Vagina (tissue), 2 donors: ENCODE results near the gene INSYN2A. TPM values are rescaled to one million over a fixed set of nuclear protein-coding genes. Genes with fewer than 3 reads are reported as not detected.

Experiments
- DNase-seq, 2 donors: peaks; one replicate each; pipeline ENCODE4 v3.0.0-alpha.2; 2017; ENCODE audit errors: extremely low spot score in 2 of 2
- H3K27ac ChIP-seq: fragments of 200-600 bp; sonication (generic); one replicate; pipeline ENCODE4 v1.5.1; 2019
- H3K27me3 ChIP-seq: fragments of 200-600 bp; sonication (generic); one replicate; pipeline ENCODE4 v1.5.1; 2019
- H3K36me3 ChIP-seq, 2 donors: fragments of 200-600 bp; sonication (generic); one replicate each; pipeline ENCODE4 v1.5.1; 2017 to 2019
- H3K4me1 ChIP-seq: fragments of 200-600 bp; sonication (generic); one replicate; pipeline ENCODE4 v1.5.1; 2019
- H3K4me3 ChIP-seq, 2 donors: fragments of 200-600 bp; sonication (generic); 1 replicate in 1 of 2; 2 replicates in 1 of 2; pipeline ENCODE4 v1.5.1; 2016 to 2019
- H3K9me3 ChIP-seq: fragments of 200-600 bp; sonication (generic); one replicate; pipeline ENCODE4 v1.5.1; 2019
- POLR2A ChIP-seq, 2 donors: fragments of 450-650 bp; IDR thresholded peaks; one replicate each; pipeline ENCODE4 v1.6.1; 2017; ENCODE audit warnings: antibody characterized with exemption in 2 of 2, mild to moderate bottlenecking in 2 of 2, moderate library complexity in 2 of 2
- POLR2AphosphoS5 ChIP-seq, 2 donors: sonication (generic); formaldehyde crosslinking; IDR thresholded peaks; one replicate each; pipeline ENCODE4 v1.9.0; 2017; ENCODE audit warnings: antibody characterized with exemption in 2 of 2, mild to moderate bottlenecking in 2 of 2, low read depth in 1 of 2; ENCODE audit not compliant: insufficient read depth in 1 of 2
- intact Hi-C: fragments of 100-400 bp; cut with DNase I; formaldehyde crosslinking; loops from one replicate; pipeline ENCODE4 v1.15.1; 2023
- total RNA-seq: library from RNA; depleted of rRNA; stranded (reverse); fragments of >200 nt; gene quantifications from one replicate; pipeline ENCODE4 v1.2.3, GENCODE V29; 2016
- TF ChIP-seq, protein P1 (sequence below), 3 experiments: fragments of 450-650 bp in 2 of 3; fragments of 200-600 bp in 1 of 3; sonication (generic) in 1 of 3; IDR thresholded peaks; one replicate each; pipeline ENCODE4 v1.5.1; 2017 to 2019; ENCODE audit warnings: antibody characterized with exemption in 3 of 3, mild to moderate bottlenecking in 2 of 3, moderate library complexity in 2 of 3

The INSYN2A gene, protein sequence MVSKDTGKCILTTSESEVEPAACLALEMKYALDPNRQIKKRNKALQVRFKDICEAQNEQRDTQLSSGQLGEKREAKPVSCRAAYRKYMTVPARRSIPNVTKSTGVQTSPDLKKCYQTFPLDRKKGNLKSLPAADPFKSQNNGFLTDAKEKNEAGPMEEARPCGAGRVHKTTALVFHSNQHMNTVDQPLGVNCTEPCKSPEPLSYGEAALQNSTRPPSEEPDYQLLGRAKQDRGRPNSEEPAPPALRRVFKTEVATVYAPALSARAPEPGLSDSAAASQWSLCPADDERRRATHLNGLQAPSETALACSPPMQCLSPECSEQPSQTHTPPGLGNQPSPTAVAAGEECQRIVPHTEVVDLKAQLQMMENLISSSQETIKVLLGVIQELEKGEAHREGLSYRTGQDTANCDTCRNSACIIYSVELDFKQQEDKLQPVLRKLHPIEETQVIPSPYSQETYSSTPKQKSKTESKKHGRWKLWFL
- total RNA-seq, result 0.25 TPM

DNA sequence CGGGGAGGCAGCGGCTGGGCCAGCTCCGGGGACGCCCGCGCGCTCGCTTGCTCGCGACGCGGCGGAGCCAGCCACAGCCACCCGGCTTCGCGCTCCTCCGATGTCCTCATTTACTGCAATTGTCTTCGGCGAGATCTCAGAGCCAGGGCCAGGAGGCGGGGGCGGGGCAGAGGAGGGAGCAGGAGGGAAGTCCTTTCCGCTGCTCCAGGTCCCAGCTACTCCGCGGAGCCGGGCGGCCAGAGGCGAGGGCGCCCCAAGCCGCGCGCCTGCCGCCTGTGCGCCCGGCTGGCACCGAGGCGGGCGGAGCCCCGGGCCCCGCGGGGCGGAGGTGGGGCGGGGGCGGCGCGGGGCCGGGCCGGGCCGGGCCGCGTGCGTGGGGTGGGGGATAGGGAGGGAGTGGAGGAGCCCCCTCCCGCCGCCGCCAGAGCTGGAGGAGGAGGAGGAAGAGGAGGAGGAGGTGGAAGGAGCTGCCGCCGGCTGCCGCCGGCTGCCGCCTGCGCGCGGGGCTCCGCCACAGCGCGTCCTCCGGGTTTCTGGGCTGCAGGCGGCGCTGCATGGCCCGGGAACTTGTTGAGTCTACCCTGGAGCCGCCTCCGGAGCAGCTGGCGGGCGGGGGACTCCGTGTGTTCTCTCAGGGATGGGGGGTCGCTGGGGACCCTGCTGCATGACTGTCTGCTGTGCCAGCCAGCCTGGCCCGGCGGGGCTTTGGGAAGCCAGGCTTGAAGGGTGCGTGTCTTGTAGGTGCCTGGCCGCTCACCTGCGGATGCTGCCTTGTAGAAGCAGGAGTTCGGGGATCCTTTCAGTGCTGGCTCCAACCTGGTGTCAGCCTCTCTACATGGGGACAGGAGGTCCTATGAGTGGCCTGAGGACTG is at the start of gene INSYN2A:
Gene INSYN2A (minus strand): TSS at position 310 of the 872 bp plus-strand sequence. CDS start 20,196 bp downstream, outside the sequence.
- Histone ChIP-seq H3K4me1 (peaks cover 18% of the 10 kb centered on the region), H3K4me3 (peak within 1 kb of the TSS; percentile 41 to 53), H3K27me3 (no peaks in the 10 kb centered on the region), H3K9me3 (no peaks in the 10 kb centered on the region), H3K27ac (no peak within 1 kb of the TSS), H3K36me3 (no peaks in the 10 kb centered on the region)
- no peak for DNase-seq
- TF ChIP-seq POLR2A (IDR thresholded peaks at IDR 0.05) (no peak), POLR2AphosphoS5 (IDR thresholded peaks at IDR 0.05; ENCODE audit: insufficient read depth in 1 of 2, low read depth in 1 of 2) (no peak)
- TF ChIP-seq, protein P1, sequence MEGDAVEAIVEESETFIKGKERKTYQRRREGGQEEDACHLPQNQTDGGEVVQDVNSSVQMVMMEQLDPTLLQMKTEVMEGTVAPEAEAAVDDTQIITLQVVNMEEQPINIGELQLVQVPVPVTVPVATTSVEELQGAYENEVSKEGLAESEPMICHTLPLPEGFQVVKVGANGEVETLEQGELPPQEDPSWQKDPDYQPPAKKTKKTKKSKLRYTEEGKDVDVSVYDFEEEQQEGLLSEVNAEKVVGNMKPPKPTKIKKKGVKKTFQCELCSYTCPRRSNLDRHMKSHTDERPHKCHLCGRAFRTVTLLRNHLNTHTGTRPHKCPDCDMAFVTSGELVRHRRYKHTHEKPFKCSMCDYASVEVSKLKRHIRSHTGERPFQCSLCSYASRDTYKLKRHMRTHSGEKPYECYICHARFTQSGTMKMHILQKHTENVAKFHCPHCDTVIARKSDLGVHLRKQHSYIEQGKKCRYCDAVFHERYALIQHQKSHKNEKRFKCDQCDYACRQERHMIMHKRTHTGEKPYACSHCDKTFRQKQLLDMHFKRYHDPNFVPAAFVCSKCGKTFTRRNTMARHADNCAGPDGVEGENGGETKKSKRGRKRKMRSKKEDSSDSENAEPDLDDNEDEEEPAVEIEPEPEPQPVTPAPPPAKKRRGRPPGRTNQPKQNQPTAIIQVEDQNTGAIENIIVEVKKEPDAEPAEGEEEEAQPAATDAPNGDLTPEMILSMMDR (IDR thresholded peaks at IDR 0.05), result no peak
- intact Hi-C loops, result no loop called here

- H3K27ac ChIP-seq, result no peak overlapping the region
- intact Hi-C loops, result no loop called here
- no peaks in the 10 kb centered on the region for H3K9me3 ChIP-seq
- no peaks in the 10 kb centered on the region for H3K27me3 ChIP-seq
- TF ChIP-seq POLR2AphosphoS5 (IDR thresholded peaks at IDR 0.05; ENCODE audit: insufficient read depth in 1 of 2, low read depth in 1 of 2) (no peak), POLR2A (IDR thresholded peaks at IDR 0.05) (no peak)
- TF ChIP-seq, protein P1 (IDR thresholded peaks at IDR 0.05), result no peak
- no peak for DNase-seq
- peaks cover 0 to 15% of the 10 kb centered on the region in 2 donors for H3K36me3 ChIP-seq
- no peak overlapping the region for H3K4me3 ChIP-seq
- no peaks in the 10 kb centered on the region for H3K4me1 ChIP-seq
Measured at GRCh38 chr10:127245456-127245855, 49.1 kb upstream of the INSYN2A start.

- H3K27me3 ChIP-seq, result no peaks in the 10 kb centered on the region
- intact Hi-C loops, result no loop called here
- no peaks in the 10 kb centered on the region for H3K4me1 ChIP-seq
- H3K9me3 ChIP-seq, result no peaks in the 10 kb centered on the region
- peaks cover 0 to 8% of the 10 kb centered on the region in 2 donors for H3K36me3 ChIP-seq
- TF ChIP-seq POLR2AphosphoS5 (IDR thresholded peaks at IDR 0.05; ENCODE audit: insufficient read depth in 1 of 2, low read depth in 1 of 2) (no peak), POLR2A (IDR thresholded peaks at IDR 0.05) (no peak)
- TF ChIP-seq, protein P1 (IDR thresholded peaks at IDR 0.05), result no peak
- no peak overlapping the region for H3K27ac ChIP-seq
- no peak for DNase-seq
- H3K4me3 ChIP-seq, result no peak overlapping the region
Measured at GRCh38 chr10:127243490-127244272, 47.3 kb upstream of the INSYN2A start.

DNA sequence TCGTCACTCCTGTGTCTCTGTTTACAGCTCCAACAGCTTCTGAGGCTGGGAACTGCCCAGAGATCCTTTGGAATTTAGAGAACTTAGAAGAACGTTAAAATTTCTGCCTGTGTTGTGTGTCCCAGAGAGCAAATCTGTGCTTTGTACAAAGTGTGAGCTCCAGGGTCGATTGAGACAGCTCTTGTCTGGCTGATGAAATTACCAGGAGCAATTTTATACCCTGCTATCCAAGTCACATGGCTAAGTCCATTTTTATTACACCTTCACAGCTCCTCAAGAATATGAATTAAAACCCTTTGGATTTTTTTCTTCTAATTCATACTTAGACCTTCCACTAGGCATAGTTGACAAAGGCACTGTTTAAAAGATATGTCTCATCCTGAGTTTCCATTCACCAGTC is 46.5 kb upstream of the INSYN2A start:
- H3K27ac ChIP-seq, result no peak overlapping the region
- no peaks in the 10 kb centered on the region for H3K9me3 ChIP-seq
- no peak for TF ChIP-seq POLR2AphosphoS5 (IDR thresholded peaks at IDR 0.05; ENCODE audit: insufficient read depth in 1 of 2, low read depth in 1 of 2)
- TF ChIP-seq, protein P1 (IDR thresholded peaks at IDR 0.05), result no peak
- no peak for TF ChIP-seq POLR2A (IDR thresholded peaks at IDR 0.05)
- intact Hi-C loops, result no loop called here
- no peak for DNase-seq
- H3K4me3 ChIP-seq, result no peak overlapping the region
- no peaks in the 10 kb centered on the region for H3K4me1 ChIP-seq
- no peaks in the 10 kb centered on the region for H3K27me3 ChIP-seq
- peaks cover 0 to under 1% of the 10 kb centered on the region in 2 donors for H3K36me3 ChIP-seq
